DMS53 treated with DMSO at 0.1 percent for 48 hours (cell line): ENCODE measurements around the gene CHMP6.

ENCODE experiments used
- DNase-seq: peaks from one replicate; lab custom pipeline; 2025; ENCODE audit not compliant: unreplicated experiment; lab: John Stamatoyannopoulos, UW

The CHMP6 gene

DNA sequence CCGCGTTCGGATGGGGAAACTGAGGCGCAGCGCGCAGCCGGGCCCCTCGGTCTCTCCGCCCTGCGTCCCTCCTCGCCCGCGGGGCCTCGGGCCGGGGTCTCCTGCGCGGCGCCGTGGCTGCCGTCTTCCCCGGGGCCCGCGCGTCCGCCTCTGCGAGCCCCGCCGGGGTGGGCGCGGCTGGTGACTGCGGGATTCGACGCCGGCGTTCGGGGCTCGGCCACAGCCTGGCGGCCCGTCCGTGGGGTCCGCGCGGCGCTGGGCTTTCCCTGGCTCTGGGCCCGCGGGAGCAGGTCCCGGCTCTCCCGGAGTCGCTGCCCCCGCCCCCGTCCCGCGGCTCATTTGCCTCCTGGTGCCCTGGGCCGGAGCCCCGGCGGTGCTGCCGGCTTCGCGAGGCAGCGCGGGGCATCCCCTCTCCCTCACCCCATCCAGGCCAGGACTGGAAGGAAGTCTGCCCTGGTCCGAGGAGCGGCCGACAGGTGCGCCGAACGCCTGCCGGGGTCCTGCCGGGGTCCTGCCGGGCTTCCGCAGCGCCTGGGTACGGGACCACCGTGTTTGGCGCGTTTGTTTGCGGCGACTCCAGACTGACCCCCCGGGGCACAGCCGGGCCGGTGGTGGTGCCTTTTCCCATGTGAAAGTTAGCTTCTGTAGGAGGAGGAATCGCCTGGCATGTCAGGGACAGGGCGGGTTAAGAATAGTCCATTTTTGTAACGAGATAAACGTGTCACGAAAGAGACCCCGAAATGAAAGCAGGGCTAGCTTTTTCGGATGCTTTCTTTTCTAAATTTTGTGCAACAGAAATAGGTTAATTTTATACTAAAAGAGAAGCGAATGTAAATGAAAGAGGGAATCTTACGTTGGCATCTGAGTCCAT, 671 bp downstream of the CHMP6 start:
- no peak for DNase-seq

DNA sequence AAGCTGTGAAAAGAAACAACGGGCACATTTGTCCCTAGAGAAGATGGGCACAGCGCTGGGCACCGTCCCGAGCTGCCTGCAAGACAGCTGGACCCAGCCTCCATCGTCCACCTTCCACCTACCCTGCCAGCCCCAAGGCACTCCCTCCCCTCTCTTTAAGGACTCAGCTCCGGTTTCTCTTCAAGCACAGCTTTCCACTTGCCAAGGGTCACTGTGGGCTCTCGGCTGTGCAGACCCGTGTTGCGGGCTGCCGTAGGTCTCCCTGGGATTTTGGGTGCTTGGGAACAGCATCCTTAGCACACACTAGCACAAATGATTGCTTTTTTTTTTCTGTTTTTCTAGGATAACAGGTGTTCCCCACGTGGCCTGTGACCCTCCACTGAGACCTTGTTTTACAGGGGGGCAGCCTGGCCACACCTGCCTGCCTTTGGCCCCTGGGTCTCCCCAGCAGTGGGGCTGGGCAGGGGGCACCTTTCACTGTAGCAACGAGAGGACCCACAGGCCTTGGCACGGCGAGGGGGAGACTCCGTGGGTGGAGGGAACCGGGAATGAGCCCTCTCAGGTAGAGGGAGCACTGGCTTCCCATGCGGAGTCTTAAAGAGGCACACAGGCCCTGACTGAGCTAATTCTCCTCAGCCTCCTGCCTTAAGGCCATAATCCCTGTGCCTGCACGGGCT, 1.4 kb downstream of the CHMP6 start:
- no peak for DNase-seq

DNA sequence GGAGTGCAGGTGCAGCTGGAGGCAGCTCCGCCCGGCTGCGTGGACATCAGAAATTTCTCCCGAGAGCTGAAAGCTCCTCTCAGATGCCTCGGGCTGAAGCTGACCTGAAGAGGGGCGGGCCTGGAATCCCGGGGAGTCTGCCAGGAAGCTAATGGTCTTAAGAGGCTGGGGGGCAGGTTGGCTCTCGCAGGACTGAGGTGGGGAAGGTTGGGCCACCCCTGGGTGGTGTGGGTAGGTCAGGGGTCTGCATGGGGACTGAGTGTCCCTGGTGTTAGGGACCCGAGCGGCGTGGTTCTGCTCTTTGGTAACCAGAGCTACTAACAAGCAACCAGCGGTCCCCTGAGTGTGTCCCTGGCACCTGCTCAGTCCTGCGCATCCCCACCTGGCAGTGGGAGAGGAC, 3.5 kb downstream of the CHMP6 start:
- DNase-seq, result no peak

- no peak for DNase-seq
These were observed 5.0 kb downstream of the CHMP6 start for GRCh38 chr17:80996422-80997305.

DNA sequence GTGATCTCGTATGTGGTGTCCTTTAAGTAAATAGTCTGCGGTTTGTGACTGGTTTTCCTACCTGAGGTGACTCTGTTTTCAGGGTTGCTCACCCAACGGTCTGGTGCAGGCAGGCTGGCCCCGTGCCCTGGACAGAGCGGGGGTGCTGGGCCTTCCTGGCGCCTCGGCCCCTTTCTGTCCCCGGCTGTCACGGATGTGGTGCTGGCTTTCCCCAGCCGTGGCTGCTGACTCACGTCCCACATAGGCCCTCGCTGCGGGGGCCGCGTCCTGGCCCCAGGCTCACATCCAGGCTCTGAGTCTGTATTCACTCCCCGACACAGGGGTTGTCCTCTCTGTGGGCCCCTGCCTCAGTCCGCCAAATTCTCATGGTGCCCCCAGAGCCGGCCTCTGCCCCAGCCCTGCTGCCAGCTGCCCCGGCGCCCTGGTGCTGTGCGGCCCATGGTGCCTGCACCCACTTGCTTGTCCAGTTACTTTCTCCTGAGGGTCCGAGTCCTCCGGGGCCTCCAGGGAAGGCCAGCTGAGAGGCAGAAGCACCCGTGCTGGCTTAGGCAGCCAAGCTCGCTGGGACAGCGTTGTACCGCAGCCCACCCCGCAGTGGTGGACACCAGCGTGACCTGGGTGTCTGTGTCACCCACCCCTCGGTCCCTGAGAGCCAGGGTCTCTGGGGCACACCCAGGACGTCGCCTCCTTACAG, 5.9 kb downstream of the CHMP6 start:
- DNase-seq, result no peak

DNA sequence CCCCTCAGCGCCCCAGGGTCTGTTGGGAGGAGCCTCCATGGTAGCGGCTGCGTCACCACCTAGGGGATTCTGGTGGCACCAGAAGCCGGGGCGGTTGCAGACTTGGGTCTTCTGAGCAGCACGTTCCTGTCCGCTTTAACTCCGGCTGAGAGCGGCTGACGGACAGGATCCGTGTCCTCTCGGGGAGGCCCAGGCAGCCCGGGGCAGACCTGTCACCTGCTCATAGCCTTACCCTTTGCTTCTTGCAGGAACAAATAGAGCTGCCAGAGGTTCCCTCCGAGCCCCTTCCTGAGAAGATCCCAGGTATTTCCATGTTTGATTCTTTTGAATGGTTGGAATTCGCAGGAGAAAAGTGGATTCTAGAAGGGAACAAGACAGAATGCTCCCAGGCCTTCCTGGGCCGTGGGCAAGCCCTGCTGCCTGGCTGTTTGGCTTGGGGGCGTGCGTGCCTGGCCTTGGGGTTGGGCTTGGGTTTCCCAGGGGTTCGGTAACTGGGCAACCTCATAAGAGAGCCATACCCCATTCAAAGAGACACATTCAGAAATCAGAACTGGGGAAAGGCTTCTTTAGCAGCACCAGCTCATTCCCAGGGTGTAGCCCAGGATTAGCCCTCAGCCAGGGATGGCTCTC, 6.6 kb downstream of the CHMP6 start:
- no peak for DNase-seq

DNA sequence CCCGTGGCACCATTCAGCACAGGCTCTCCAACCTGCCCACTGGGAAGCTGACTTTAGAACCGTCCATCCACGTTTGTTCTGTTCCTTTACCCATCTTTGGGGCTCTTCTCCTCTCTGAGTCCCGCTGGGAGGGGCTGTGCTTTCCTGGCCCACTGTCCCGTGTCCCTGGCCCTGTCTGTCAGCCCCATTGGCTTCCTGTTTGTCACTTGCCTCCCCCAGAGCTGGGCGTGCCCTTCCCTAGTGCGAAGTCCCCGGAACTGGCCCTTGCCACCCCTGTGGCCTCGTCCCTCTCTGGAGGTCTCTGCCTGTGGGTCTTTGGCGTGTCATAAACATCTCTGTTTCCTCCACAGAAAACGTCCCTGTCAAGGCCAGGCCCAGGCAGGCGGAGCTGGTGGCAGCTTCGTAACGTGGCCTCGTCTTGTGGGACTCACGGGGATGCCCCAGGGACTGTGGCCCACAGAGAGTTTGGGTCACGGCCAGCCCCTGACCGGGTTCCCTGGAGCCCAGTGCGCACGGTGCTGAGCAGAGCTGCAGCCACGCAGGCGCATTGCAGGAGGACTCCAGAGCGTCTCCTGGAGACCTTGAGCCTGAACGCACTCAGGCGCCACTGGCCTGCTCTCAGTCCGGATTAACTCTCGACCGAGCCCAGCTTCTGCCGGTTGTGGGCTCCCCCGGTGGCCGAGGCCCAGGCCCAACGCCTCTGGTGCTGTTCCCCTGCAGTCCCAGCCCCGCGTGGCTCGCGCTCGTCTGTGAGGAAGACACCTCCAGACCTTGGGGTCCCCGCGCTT, 7.3 kb downstream of the CHMP6 start:
- DNase-seq, result no peak

DNA sequence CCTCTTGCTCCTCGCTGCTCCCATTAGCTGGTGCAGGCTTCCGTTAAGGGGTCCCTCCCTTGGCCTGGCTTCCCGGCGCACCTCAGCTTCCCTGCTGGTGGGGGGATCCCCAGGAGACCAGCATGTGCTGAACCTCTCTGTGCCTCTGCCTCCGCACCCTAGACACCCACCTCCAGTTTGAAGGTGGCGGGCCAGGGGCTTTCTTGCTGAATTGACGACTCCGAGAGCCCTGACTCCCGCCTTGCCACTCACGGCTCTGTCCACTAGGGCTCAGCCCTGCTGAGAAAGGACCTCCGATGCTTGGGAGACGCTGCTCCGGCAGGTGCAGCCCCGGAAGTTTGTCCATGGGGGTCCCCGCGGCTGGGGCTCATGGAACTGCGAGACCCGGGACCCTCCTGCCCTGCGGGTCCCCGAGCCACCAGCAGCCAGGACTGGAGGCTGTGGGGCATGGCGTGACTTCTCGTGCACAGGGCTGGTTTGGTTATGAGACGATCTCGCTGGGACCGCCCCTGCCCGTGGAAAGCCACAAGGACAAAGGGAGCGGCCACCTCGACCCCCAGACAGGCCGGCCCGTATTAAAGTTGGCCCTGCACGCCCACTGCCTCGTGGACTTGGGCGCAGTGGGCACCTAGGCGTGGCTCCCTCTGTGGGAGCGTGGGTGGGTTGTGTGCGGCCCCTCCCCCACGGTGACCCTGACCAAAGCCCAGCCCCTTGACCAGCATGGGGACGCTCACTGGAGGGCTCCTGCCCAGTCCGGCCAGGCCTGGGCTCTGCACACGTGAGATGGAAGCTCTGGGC, 8.1 kb downstream of the CHMP6 start:
- DNase-seq, result no peak

DNA sequence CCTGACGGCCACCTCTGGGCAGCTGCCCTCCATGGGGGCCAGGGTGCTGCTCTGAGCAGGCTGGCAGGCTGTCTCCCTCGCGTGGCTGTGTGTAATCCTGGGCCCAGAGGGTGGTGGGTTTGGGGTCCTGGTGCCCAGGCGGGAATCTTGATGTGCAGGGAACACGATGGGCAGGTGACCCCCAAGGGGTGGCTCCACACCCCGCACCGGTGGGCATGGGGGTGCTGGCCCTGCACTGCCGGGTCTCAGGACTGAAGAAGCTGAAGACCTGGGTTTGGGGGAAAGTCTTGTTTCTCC, 8.6 kb downstream of the CHMP6 start:
- DNase-seq, result no peak

GRCh38 chr17:81000631-81001357, 9.2 kb downstream of the CHMP6 start:
- no peak for DNase-seq

DNA sequence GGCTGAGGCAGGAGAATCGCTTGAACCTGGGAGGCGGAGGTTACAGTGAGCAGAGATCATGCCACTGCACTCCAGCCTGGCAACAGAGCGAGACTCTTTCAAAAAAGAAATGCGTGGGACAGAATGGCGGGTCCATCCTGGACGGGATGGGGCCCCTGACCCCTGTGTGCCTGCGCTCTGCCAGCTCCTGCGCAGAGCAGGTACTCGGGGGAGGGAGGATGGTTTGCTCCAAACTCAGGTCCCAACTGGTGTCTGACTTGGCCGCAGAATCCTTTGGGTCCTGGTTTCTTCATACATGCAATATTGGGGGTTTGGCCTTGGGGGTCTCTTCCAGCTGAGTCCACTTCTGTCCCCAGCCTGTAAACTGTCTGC, 10.4 kb downstream of the CHMP6 start:
- DNase-seq, result no peak

DNA sequence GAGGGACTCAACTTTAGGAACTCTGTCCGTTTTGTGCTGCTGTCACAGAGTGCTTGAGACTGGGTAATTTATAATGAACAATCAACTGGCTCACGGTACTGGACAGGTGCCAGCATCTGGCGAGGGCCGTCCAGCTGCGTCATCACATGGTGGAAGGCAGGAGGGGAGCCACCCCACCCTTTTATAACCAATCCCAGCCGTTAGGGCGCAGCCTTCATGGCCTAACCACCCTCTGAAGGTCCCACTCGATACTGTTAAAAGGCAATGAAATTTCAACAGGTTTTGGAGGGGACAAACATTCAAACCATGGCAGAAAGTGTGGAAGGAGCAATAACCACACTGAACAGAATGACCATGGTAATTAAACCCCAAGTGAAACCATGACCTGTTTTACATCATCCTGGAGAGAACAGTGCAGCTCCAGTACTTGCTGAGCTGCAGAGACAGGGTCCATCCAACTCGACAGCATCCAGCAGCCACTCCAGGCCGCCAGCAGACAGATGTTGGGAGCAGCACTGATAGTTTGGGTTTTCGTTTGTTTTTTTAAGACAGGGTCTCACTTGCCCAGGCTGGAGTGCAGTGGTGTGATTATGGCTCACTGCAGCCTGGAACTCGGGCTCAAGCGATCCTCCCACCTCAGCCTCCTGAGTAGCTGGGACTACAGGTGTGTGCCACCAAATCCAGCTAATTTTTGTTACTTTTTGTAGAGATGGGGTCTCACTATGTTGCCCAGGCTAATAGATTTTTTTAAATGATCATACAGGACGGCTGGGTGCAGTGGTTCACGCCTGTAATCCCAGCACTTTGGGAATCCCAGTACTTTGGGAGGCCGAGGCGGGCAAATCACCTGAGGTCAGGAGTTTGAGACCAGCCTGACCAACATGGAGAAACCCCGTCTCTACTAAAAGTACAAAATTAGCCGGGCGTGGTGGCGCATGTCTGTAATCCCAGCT, 11.0 kb downstream of the CHMP6 start:
- DNase-seq, result peak; percentile 62

GRCh38 chr17:81003711-81004475, 12.3 kb downstream of the CHMP6 start:
- no peak for DNase-seq

GRCh38 chr17:81006891-81007290, 15.2 kb downstream of the CHMP6 start:
- DNase-seq, result no peak

DNA sequence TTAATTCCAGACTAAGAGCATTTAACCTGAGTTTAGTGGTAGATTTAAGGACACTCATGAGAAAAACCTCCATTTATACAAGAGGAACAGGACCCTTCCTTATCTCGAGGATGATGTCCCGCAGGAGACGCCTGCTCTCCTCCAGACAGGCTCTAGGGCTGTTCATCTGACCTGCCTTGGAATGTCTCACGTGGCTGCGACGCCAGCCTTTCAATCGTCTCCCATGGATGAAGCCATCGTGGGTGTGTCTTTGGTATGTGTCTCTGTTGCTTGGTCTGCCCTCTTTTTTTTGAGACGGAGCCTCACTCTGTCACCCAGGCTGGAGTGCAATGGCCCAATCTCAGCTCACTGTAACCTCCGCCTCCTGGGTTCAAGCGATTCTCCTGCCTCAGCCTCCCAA, 16.5 kb downstream of the CHMP6 start:
- DNase-seq, result no peak

GRCh38 chr17:81009136-81009535, 17.5 kb downstream of the CHMP6 start:
- DNase-seq, result no peak

DNA sequence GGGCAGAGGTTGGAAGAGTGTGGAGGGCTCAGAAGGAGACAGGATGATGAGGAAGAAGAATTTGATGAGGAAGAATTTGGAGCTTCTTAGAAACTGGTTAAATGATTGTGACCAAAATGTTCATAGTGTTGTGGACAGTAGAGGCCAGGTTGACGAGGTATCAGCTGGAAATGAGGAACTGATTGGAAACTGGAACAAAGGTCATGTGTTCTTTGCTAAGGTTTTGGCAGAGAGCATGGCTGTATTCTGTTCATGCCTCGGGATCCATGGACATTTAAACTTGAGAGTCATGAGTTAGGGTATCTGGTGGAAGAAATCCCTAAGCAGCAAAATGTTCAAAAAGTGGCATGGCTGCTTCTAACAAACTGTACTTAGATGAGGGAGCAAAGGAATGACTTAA, 19.3 kb downstream of the CHMP6 start:
- DNase-seq, result no peak
